HEK293 (cell line): Measurements from ENCODE around the gene ZNF385C.

Source experiments
- CTCF ChIA-PET: fragments of 350-600 bp; formaldehyde crosslinking; extraction: SDS; loops from one replicate; lab custom pipeline; 2021; ENCODE audit warnings: antibody characterized with exemption; lab: Yijun Ruan, JAX
- POLR2A ChIA-PET: fragments of 300-600 bp; formaldehyde crosslinking; extraction: SDS; loops from one replicate; lab custom pipeline; 2020; ENCODE audit warnings: antibody characterized with exemption, inconsistent platforms; lab: Yijun Ruan, JAX
- H3K27ac ChIP-seq: fragments of 200-500 bp; sonication (Bioruptor generic); 2 replicates; pipeline ENCODE4 v1.5.1; 2014; ENCODE audit warnings: low read depth, low read length, control low read depth, inconsistent platforms; ENCODE audit errors: extremely low read depth
- H3K36me3 ChIP-seq, 2 experiments: fragments of 200-500 bp in 1 of 2; sonication (Bioruptor generic) in 1 of 2; 1 replicate in 1 of 2; 2 replicates in 1 of 2; pipeline ENCODE4 v1.5.1; 2014 to 2017; ENCODE audit warnings: inconsistent platforms in 2 of 2, low read length in 2 of 2; ENCODE audit not compliant: control insufficient read depth in 2 of 2, insufficient read depth in 1 of 2
- H3K4me1 ChIP-seq: fragments of 200-500 bp; sonication (Bioruptor generic); 2 replicates; pipeline ENCODE4 v1.5.1; 2014; ENCODE audit warnings: mild to moderate bottlenecking, low read length, inconsistent platforms; ENCODE audit not compliant: control insufficient read depth, insufficient read depth
- H3K4me3 ChIP-seq: 2 replicates; pipeline ENCODE4 v1.5.1; 2011; ENCODE audit warnings: low read depth, mild to moderate bottlenecking, control low read depth, low read length, moderate library complexity
- H3K9me3 ChIP-seq: fragments of 200-500 bp; sonication (Bioruptor generic); 2 replicates; pipeline ENCODE4 v1.5.1; 2014; ENCODE audit warnings: low read depth, low read length, inconsistent platforms; ENCODE audit not compliant: control insufficient read depth, insufficient read depth
- GLI2 ChIP-seq: fragments of 450-650 bp; formaldehyde crosslinking; IDR thresholded peaks from 2 replicates; pipeline ENCODE4; 2017; ENCODE audit warnings: missing biosample characterization, missing genetic modification characterization, low read depth, borderline replicate concordance
- GLIS1 ChIP-seq: fragments of 450-650 bp; formaldehyde crosslinking; IDR thresholded peaks from 2 replicates; pipeline ENCODE4 v1.5.1; 2016; ENCODE audit warnings: missing biosample characterization, missing genetic modification characterization
- MZF1 ChIP-seq: fragments of 450-650 bp; formaldehyde crosslinking; IDR thresholded peaks from 2 replicates; pipeline ENCODE4 v1.5.1; 2017; ENCODE audit warnings: missing biosample characterization, missing genetic modification characterization, borderline replicate concordance
- REPIN1 ChIP-seq: fragments of 450-650 bp; formaldehyde crosslinking; IDR thresholded peaks from 2 replicates; pipeline ENCODE4 v1.5.1; 2017; ENCODE audit warnings: missing biosample characterization, missing genetic modification characterization, low read depth
- SCRT1 ChIP-seq: fragments of 450-650 bp; formaldehyde crosslinking; IDR thresholded peaks from 2 replicates; pipeline ENCODE4 v1.5.1; 2016; ENCODE audit warnings: missing biosample characterization, missing genetic modification characterization, borderline replicate concordance
- SCRT2 ChIP-seq: fragments of 450-650 bp; formaldehyde crosslinking; IDR thresholded peaks from 2 replicates; pipeline ENCODE4 v1.5.1; 2016; ENCODE audit warnings: missing biosample characterization, missing genetic modification characterization
- ZFHX2 ChIP-seq: fragments of 450-650 bp; formaldehyde crosslinking; conservative IDR thresholded peaks from 2 replicates; pipeline ENCODE4 v1.5.1; 2016; ENCODE audit warnings: missing biosample characterization, missing genetic modification characterization
- ZIC2 ChIP-seq: fragments of 450-650 bp; formaldehyde crosslinking; IDR thresholded peaks from 2 replicates; pipeline ENCODE4 v1.5.1; 2016; ENCODE audit warnings: missing biosample characterization, missing genetic modification characterization
- ZNF121 ChIP-seq: fragments of 450-650 bp; formaldehyde crosslinking; IDR thresholded peaks from 2 replicates; pipeline ENCODE4 v1.5.1; 2016; ENCODE audit warnings: missing biosample characterization, missing genetic modification characterization
- ZNF223 ChIP-seq: fragments of 450-650 bp; formaldehyde crosslinking; IDR thresholded peaks from 2 replicates; pipeline ENCODE4 v1.5.1; 2016; ENCODE audit warnings: missing biosample characterization, missing genetic modification characterization
- TF ChIP-seq, protein P1 (sequence below): fragments of 450-650 bp; formaldehyde crosslinking; IDR thresholded peaks from 2 replicates; pipeline ENCODE4 v1.5.1; 2017; ENCODE audit warnings: missing biosample characterization, missing genetic modification characterization
- TF ChIP-seq, protein P2 (sequence below): fragments of 450-650 bp; formaldehyde crosslinking; IDR thresholded peaks from 2 replicates; pipeline ENCODE4 v1.5.1; 2016; ENCODE audit warnings: missing biosample characterization, missing genetic modification characterization
- TF ChIP-seq, protein P3 (sequence below): fragments of 450-650 bp; formaldehyde crosslinking; IDR thresholded peaks from 2 replicates; pipeline ENCODE4 v1.5.1; 2016; ENCODE audit warnings: missing biosample characterization, missing genetic modification characterization
- TF ChIP-seq, protein P4 (sequence below): fragments of 450-650 bp; formaldehyde crosslinking; IDR thresholded peaks from 2 replicates; pipeline ENCODE4 v1.5.1; 2016; ENCODE audit warnings: missing biosample characterization, missing genetic modification characterization, low read depth
- TF ChIP-seq, protein P5 (sequence below): fragments of 450-650 bp; formaldehyde crosslinking; IDR thresholded peaks from 2 replicates; pipeline ENCODE4 v1.5.1; 2017; ENCODE audit warnings: missing biosample characterization, missing genetic modification characterization
- TF ChIP-seq, protein P6 (sequence below): fragments of 450-650 bp; formaldehyde crosslinking; IDR thresholded peaks from 2 replicates; pipeline ENCODE4 v1.5.1; 2016; ENCODE audit warnings: missing biosample characterization, missing genetic modification characterization

The ZNF385C gene

DNA sequence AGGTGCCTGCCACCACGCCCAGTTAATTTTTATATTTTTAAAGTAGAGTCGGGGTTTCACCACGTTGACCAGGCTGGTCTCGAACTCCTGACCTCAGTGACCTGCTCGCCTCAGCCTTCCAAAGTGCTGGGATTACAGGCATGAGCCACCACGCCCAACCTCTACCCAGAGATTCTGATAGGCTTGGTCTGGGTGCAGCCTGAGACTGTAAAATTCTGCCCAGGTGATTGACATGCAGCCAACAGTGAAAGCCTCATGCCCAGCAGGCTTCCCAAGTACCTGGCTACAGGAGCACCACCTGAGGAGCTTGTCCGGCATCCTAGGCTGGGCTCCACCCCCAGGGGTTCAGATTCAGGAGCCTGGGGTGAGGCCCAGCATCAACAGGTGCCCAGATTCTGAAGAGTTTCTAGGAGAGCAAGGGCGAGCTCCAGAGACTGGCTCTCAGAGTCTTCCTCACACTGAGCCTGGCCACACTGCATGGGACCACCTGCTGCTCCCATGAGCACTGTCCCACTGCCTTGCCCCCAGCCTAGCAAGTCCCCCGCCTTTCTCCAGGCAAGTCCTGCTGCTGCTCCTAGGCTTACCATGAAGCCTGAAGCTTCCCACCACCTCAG lies 16.6 kb downstream of the ZNF385C start:
- POLR2A ChIA-PET: no interaction called here
- H3K4me1 ChIP-seq: no peaks in the 10 kb centered on the region
- no peaks in the 10 kb centered on the region for H3K9me3 ChIP-seq
- H3K27ac ChIP-seq: no peak overlapping the region
- H3K36me3 ChIP-seq: no peaks in the 10 kb centered on the region
- TF ChIP-seq SCRT1 (tag by site-specific recombination) (peak; percentile 61), SCRT2 (peak; percentile 91), GLI2 (tag by site-specific recombination) (no peak), ZFHX2 (tag by site-specific recombination) (no peak), REPIN1 (tag by site-specific recombination) (no peak), ZIC2 (tag by site-specific recombination) (peak; percentile 71)
- TF ChIP-seq, protein P1, sequence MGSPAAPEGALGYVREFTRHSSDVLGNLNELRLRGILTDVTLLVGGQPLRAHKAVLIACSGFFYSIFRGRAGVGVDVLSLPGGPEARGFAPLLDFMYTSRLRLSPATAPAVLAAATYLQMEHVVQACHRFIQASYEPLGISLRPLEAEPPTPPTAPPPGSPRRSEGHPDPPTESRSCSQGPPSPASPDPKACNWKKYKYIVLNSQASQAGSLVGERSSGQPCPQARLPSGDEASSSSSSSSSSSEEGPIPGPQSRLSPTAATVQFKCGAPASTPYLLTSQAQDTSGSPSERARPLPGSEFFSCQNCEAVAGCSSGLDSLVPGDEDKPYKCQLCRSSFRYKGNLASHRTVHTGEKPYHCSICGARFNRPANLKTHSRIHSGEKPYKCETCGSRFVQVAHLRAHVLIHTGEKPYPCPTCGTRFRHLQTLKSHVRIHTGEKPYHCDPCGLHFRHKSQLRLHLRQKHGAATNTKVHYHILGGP (tag by site-specific recombination): no peak
- TF ChIP-seq, all 188 proteins: peak for 3
- no peak overlapping the region for H3K4me3 ChIP-seq
- CTCF ChIA-PET: interaction anchor here (0.6 to 3.8 kb wide), 5 partner anchors 10 to 332 kb away, joined by 4 to 29 read pairs (median 5); no protein-coding TSS in a partner anchor

DNA sequence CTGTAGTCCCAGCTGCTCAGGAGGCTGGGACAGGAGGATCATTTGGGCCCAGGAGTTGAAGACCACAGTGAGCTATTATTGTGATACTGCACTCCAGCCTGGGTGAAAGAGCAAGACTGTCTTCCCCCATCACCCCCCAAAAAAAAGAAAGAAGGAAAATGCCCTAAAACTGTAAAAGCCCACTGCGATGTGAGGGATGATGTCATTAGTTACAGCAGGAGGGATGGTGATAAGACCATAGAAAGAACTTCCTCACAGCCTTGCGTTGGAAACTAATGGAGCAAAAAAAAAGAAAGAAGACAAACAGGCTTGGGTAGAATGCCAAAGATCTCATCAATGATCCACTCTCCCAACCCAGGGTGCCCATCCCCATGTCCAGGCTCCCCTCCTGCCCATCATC lies 18.7 kb downstream of the ZNF385C start:
- no peaks in the 10 kb centered on the region for H3K9me3 ChIP-seq
- TF ChIP-seq ZNF121 (tag by site-specific recombination) (no peak), MZF1 (no peak)
- TF ChIP-seq, protein P2, sequence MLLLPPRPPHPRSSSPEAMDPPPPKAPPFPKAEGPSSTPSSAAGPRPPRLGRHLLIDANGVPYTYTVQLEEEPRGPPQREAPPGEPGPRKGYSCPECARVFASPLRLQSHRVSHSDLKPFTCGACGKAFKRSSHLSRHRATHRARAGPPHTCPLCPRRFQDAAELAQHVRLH: 0 out of 2 replicates have a peak, but pooled peaks have one; percentile 17
- TF ChIP-seq, protein P3, sequence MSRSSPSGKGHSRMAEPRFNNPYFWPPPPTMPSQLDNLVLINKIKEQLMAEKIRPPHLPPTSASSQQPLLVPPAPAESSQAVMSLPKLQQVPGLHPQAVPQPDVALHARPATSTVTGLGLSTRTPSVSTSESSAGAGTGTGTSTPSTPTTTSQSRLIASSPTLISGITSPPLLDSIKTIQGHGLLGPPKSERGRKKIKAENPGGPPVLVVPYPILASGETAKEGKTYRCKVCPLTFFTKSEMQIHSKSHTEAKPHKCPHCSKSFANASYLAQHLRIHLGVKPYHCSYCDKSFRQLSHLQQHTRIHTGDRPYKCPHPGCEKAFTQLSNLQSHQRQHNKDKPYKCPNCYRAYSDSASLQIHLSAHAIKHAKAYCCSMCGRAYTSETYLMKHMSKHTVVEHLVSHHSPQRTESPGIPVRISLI (tag by site-specific recombination): no peak
- TF ChIP-seq, protein P4, sequence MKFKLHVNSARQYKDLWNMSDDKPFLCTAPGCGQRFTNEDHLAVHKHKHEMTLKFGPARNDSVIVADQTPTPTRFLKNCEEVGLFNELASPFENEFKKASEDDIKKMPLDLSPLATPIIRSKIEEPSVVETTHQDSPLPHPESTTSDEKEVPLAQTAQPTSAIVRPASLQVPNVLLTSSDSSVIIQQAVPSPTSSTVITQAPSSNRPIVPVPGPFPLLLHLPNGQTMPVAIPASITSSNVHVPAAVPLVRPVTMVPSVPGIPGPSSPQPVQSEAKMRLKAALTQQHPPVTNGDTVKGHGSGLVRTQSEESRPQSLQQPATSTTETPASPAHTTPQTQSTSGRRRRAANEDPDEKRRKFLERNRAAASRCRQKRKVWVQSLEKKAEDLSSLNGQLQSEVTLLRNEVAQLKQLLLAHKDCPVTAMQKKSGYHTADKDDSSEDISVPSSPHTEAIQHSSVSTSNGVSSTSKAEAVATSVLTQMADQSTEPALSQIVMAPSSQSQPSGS (tag by site-specific recombination): peak; percentile 91
- H3K27ac ChIP-seq: no peak overlapping the region
- ChIA-PET POLR2A (interaction anchor here (0.7 kb wide), 1 partner anchor 344 kb away, joined by 3 read pairs; the partner anchor contains the start of gene CAVIN1), CTCF (interaction anchor here (0.7 to 3.8 kb wide), 8 partner anchors 13 to 1762 kb away, joined by 3 to 29 read pairs (median 4); partner anchors contain the start of genes GHDC and NKIRAS2)
- no peaks in the 10 kb centered on the region for H3K4me1 ChIP-seq
- no peaks in the 10 kb centered on the region for H3K36me3 ChIP-seq
- H3K4me3 ChIP-seq: no peak overlapping the region

DNA sequence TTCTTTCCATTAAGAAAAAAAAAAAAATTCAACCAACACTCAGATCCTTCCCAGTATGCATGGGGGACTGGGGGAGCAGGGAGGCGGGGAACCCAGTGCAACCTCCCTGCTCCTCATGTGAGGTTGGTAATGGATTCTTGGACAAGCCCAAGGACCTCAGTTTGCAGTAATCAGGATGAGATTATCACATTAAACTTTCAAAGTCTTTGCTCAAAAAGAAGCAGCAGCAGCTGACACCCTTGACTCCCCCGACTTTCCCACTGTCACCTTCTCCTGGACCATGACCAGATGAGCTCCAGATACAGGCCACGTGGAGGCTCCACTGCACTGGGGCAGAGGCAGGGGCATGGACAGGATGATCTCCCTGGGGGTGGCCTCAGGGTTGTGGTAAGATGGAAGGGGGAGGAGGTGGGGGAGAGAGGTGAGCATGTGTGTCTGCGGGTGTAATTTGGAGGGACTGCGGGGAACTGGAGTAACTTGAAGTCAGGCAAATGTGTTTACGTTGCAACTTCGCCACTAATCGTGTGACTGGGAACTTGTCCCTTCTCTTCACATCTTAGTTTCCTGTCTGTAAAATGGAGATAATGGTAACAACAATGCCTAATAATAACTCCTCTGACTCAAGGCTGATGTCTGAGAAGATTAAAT lies 19.8 kb downstream of the ZNF385C start:
- no peaks in the 10 kb centered on the region for H3K4me1 ChIP-seq
- no peak overlapping the region for H3K27ac ChIP-seq
- ChIA-PET CTCF (interaction anchor here (0.5 to 3.8 kb wide), 3 partner anchors 12 to 118 kb away, joined by 3 to 29 read pairs (median 7); no protein-coding TSS in a partner anchor), POLR2A (interaction anchor here (0.7 kb wide), 1 partner anchor 345 kb away, joined by 3 read pairs; the partner anchor contains the start of gene CAVIN1)
- no peaks in the 10 kb centered on the region for H3K36me3 ChIP-seq
- H3K9me3 ChIP-seq: no peaks in the 10 kb centered on the region
- TF ChIP-seq, protein P4 (tag by site-specific recombination): no peak
- TF ChIP-seq, protein P5, sequence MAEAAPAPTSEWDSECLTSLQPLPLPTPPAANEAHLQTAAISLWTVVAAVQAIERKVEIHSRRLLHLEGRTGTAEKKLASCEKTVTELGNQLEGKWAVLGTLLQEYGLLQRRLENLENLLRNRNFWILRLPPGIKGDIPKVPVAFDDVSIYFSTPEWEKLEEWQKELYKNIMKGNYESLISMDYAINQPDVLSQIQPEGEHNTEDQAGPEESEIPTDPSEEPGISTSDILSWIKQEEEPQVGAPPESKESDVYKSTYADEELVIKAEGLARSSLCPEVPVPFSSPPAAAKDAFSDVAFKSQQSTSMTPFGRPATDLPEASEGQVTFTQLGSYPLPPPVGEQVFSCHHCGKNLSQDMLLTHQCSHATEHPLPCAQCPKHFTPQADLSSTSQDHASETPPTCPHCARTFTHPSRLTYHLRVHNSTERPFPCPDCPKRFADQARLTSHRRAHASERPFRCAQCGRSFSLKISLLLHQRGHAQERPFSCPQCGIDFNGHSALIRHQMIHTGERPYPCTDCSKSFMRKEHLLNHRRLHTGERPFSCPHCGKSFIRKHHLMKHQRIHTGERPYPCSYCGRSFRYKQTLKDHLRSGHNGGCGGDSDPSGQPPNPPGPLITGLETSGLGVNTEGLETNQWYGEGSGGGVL (tag by site-specific recombination): peak; percentile 48; the same call in 1 of the 2 replicates
- TF ChIP-seq, protein P6, sequence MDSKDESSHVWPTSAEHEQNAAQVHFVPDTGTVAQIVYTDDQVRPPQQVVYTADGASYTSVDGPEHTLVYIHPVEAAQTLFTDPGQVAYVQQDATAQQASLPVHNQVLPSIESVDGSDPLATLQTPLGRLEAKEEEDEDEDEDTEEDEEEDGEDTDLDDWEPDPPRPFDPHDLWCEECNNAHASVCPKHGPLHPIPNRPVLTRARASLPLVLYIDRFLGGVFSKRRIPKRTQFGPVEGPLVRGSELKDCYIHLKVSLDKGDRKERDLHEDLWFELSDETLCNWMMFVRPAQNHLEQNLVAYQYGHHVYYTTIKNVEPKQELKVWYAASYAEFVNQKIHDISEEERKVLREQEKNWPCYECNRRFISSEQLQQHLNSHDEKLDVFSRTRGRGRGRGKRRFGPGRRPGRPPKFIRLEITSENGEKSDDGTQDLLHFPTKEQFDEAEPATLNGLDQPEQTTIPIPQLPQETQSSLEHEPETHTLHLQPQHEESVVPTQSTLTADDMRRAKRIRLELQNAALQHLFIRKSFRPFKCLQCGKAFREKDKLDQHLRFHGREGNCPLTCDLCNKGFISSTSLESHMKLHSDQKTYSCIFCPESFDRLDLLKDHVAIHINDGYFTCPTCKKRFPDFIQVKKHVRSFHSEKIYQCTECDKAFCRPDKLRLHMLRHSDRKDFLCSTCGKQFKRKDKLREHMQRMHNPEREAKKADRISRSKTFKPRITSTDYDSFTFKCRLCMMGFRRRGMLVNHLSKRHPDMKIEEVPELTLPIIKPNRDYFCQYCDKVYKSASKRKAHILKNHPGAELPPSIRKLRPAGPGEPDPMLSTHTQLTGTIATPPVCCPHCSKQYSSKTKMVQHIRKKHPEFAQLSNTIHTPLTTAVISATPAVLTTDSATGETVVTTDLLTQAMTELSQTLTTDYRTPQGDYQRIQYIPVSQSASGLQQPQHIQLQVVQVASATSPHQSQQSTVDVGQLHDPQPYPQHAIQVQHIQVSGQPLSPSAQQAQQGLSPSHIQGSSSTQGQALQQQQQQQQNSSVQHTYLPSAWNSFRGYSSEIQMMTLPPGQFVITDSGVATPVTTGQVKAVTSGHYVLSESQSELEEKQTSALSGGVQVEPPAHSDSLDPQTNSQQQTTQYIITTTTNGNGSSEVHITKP: peak; percentile 65
- TF ChIP-seq ZNF223 (tag by site-specific recombination): no peak
- peak; percentile 23; the same call in 1 of the 2 replicates for TF ChIP-seq GLIS1 (tag by site-specific recombination)
- H3K4me3 ChIP-seq: no peak overlapping the region
